C4-2B (cell line): ENCODE results near the gene PSMD10.

ENCODE experiments used
- CTCF ChIP-seq: fragments of 450-650 bp; conservative IDR thresholded peaks from 2 replicates; pipeline ENCODE4 v1.5.1; 2017; ENCODE audit warnings: mild to moderate bottlenecking
- ZFX ChIP-seq: fragments of 450-650 bp; IDR thresholded peaks from 2 replicates; pipeline ENCODE4 v1.6.1; 2017

- TF ChIP-seq CTCF (no peak), ZFX (no peak)
These were observed 56.6 kb downstream of the PSMD10 start for GRCh38 chrX:108034725-108035124.
